ENCODE results near the gene THOC3.
A peak's percentile ranks its signal among the peaks of the same experiment; 100 is the strongest.
"Not testable (repeated sequence)": the region's sequence is repeated elsewhere in the genome, so short reads cannot be mapped to it uniquely, and the experiment has no call there.

The THOC3 gene

GRCh38 chr5:175960228-175960627, 7.9 kb downstream of the THOC3 start:
- H3K9me3 Mint-ChIP-seq; H3K27me3 Mint-ChIP-seq; H3K4me1 Mint-ChIP-seq; H3K36me3 Mint-ChIP-seq; ATAC-seq (ENCODE audit: low read depth); H3K4me3 Mint-ChIP-seq; DNase-seq (ENCODE audit: low spot score in 2 of 2); H3K27ac Mint-ChIP-seq: not testable (repeated sequence)

GRCh38 chr5:175958515-175958914, 9.6 kb downstream of the THOC3 start:
- not testable (repeated sequence) for ATAC-seq (ENCODE audit: low read depth); H3K27me3 Mint-ChIP-seq; DNase-seq (ENCODE audit: low spot score in 2 of 2); H3K9me3 Mint-ChIP-seq; H3K27ac Mint-ChIP-seq; H3K4me1 Mint-ChIP-seq; H3K4me3 Mint-ChIP-seq; H3K36me3 Mint-ChIP-seq

GRCh38 chr5:175954107-175954506, 14.0 kb downstream of the THOC3 start:
- not testable (repeated sequence) for H3K4me1 Mint-ChIP-seq; H3K27me3 Mint-ChIP-seq; H3K36me3 Mint-ChIP-seq; H3K9me3 Mint-ChIP-seq; ATAC-seq (ENCODE audit: low read depth); H3K27ac Mint-ChIP-seq; H3K4me3 Mint-ChIP-seq; DNase-seq (ENCODE audit: low spot score in 2 of 2)

GRCh38 chr5:175952810-175953209, 15.3 kb downstream of the THOC3 start:
- not testable (repeated sequence) for H3K27me3 Mint-ChIP-seq; H3K9me3 Mint-ChIP-seq; DNase-seq (ENCODE audit: low spot score in 2 of 2); H3K4me1 Mint-ChIP-seq; H3K27ac Mint-ChIP-seq; H3K4me3 Mint-ChIP-seq; H3K36me3 Mint-ChIP-seq; ATAC-seq (ENCODE audit: low read depth)

- DNase-seq (ENCODE audit: low spot score in 2 of 2); H3K9me3 Mint-ChIP-seq; H3K27ac Mint-ChIP-seq; H3K4me3 Mint-ChIP-seq; H3K4me1 Mint-ChIP-seq; H3K27me3 Mint-ChIP-seq; H3K36me3 Mint-ChIP-seq: not testable (repeated sequence)
- ATAC-seq (ENCODE audit: low read depth), result peak; percentile 87
Measured at GRCh38 chr5:175951339-175951969, 16.7 kb downstream of the THOC3 start.

GRCh38 chr5:175948329-175949108, 19.6 kb downstream of the THOC3 start:
- not testable (repeated sequence) for H3K27me3 Mint-ChIP-seq; ATAC-seq (ENCODE audit: low read depth); H3K27ac Mint-ChIP-seq; H3K4me3 Mint-ChIP-seq; H3K4me1 Mint-ChIP-seq; H3K36me3 Mint-ChIP-seq; H3K9me3 Mint-ChIP-seq; DNase-seq (ENCODE audit: low spot score in 2 of 2)

GRCh38 chr5:175943253-175943652, 24.9 kb downstream of the THOC3 start:
- H3K4me1 Mint-ChIP-seq; H3K4me3 Mint-ChIP-seq; H3K9me3 Mint-ChIP-seq; H3K27me3 Mint-ChIP-seq; ATAC-seq (ENCODE audit: low read depth); DNase-seq (ENCODE audit: low spot score in 2 of 2); H3K27ac Mint-ChIP-seq: not testable (repeated sequence)
- H3K36me3 Mint-ChIP-seq, result peaks cover 10% of the 10 kb centered on the region

- ATAC-seq (ENCODE audit: low read depth); H3K4me1 Mint-ChIP-seq; H3K4me3 Mint-ChIP-seq; H3K27me3 Mint-ChIP-seq; DNase-seq (ENCODE audit: low spot score in 2 of 2); H3K9me3 Mint-ChIP-seq; H3K27ac Mint-ChIP-seq: not testable (repeated sequence)
- H3K36me3 Mint-ChIP-seq, result peaks cover 12% of the 10 kb centered on the region
Measured at GRCh38 chr5:175940632-175941031, 27.5 kb downstream of the THOC3 start.

- H3K27me3 Mint-ChIP-seq; H3K4me1 Mint-ChIP-seq; H3K27ac Mint-ChIP-seq; H3K4me3 Mint-ChIP-seq; H3K9me3 Mint-ChIP-seq; DNase-seq (ENCODE audit: low spot score in 2 of 2); ATAC-seq (ENCODE audit: low read depth): not testable (repeated sequence)
- H3K36me3 Mint-ChIP-seq, result peaks cover 12% of the 10 kb centered on the region
Measured at GRCh38 chr5:175938489-175938888, 29.6 kb downstream of the THOC3 start.

GRCh38 chr5:175928752-175929151, 39.4 kb downstream of the THOC3 start:
- ATAC-seq (ENCODE audit: low read depth); H3K4me1 Mint-ChIP-seq; H3K27ac Mint-ChIP-seq; H3K9me3 Mint-ChIP-seq; H3K4me3 Mint-ChIP-seq; DNase-seq (ENCODE audit: low spot score in 2 of 2); H3K27me3 Mint-ChIP-seq: not testable (repeated sequence)
- H3K36me3 Mint-ChIP-seq, result peaks cover 17% of the 10 kb centered on the region

GRCh38 chr5:175925106-175925505, 43.0 kb downstream of the THOC3 start:
- H3K27ac Mint-ChIP-seq; H3K4me1 Mint-ChIP-seq; H3K9me3 Mint-ChIP-seq; H3K27me3 Mint-ChIP-seq; ATAC-seq (ENCODE audit: low read depth); DNase-seq (ENCODE audit: low spot score in 2 of 2); H3K4me3 Mint-ChIP-seq: not testable (repeated sequence)
- H3K36me3 Mint-ChIP-seq, result peaks cover 26% of the 10 kb centered on the region

- Mint-ChIP-seq H3K27me3 (no peaks in the 10 kb centered on the region), H3K27ac (no peak overlapping the region), H3K4me1 (peaks cover 3% of the 10 kb centered on the region), H3K36me3 (peaks cover 22% of the 10 kb centered on the region), H3K9me3 (no peaks in the 10 kb centered on the region), H3K4me3 (no peak overlapping the region)
- DNase-seq (ENCODE audit: low spot score in 2 of 2) (no peak), ATAC-seq (ENCODE audit: low read depth) (no peak)
Measured at GRCh38 chr5:175922192-175922885, 45.8 kb downstream of the THOC3 start.

GRCh38 chr5:175921061-175921730, 46.9 kb downstream of the THOC3 start:
- ATAC-seq (ENCODE audit: low read depth) (no peak), DNase-seq (ENCODE audit: low spot score in 2 of 2) (no peak)
- H3K9me3 Mint-ChIP-seq, result no peaks in the 10 kb centered on the region
- H3K4me1 Mint-ChIP-seq, result peaks cover 3% of the 10 kb centered on the region
- H3K27me3 Mint-ChIP-seq, result no peaks in the 10 kb centered on the region
- H3K4me3 Mint-ChIP-seq, result no peak overlapping the region
- H3K27ac Mint-ChIP-seq, result no peak overlapping the region
- H3K36me3 Mint-ChIP-seq, result peaks cover 25% of the 10 kb centered on the region

- Mint-ChIP-seq H3K36me3 (peaks cover 20% of the 10 kb centered on the region), H3K27ac (no peak overlapping the region), H3K4me3 (no peak overlapping the region), H3K9me3 (no peaks in the 10 kb centered on the region), H3K27me3 (no peaks in the 10 kb centered on the region), H3K4me1 (peaks cover 3% of the 10 kb centered on the region)
- ATAC-seq (ENCODE audit: low read depth), result no peak
- no peak for DNase-seq (ENCODE audit: low spot score in 2 of 2)
Measured at GRCh38 chr5:175920231-175920811, 47.8 kb downstream of the THOC3 start.

All from memory B cell (primary cell).